GM10248 (cell line): ENCODE data around the gene SETD1B.
A peak's percentile ranks its signal among the peaks of the same experiment; 100 is the strongest.
"Not testable (repeated sequence)": the region's sequence is repeated elsewhere in the genome, so short reads cannot be mapped to it uniquely, and the experiment has no call there.

ENCODE experiments used
- CTCF ChIA-PET: fragments of 300-600 bp; sonication (Branson Sonifier 250); formaldehyde crosslinking; extraction: SDS; loops from one replicate; lab custom pipeline; 2021; ENCODE audit warnings: antibody characterized with exemption; lab: Yijun Ruan, JAX
- POLR2A ChIA-PET: fragments of 350-650 bp; sonication (Branson Sonifier 250); formaldehyde crosslinking; extraction: SDS; loops from one replicate; lab custom pipeline; 2020; ENCODE audit warnings: antibody characterized with exemption; lab: Yijun Ruan, JAX
- DNase-seq: peaks from one replicate; pipeline ENCODE4 v3.0.0; 2012; ENCODE audit errors: extremely low spot score
- CTCF ChIP-seq: IDR thresholded peaks from 2 replicates; pipeline ENCODE4 v1.5.1; 2012; ENCODE audit warnings: mild to moderate bottlenecking, low read depth; ENCODE audit errors: extremely low read depth, missing control alignments, control extremely low read depth

SETD1B gene

GRCh38 chr12:121789800-121790728 is 13.7 kb upstream of the SETD1B start:
- no peak for TF ChIP-seq CTCF
- POLR2A ChIA-PET: interaction anchor here (0.6 kb wide), 1 partner anchor 18 kb away, joined by 3 read pairs; no protein-coding TSS in a partner anchor
- peak; percentile 83 for DNase-seq
- CTCF ChIA-PET: interaction anchor here (0.8 to 14.7 kb wide), 4 partner anchors 13 to 103 kb away, joined by 3 to 565 read pairs (median 268); partner anchors contain the start of gene SETD1B

GRCh38 chr12:121790785-121791184 is 13.0 kb upstream of the SETD1B start:
- ChIA-PET POLR2A (interaction anchor here (3.6 kb wide), 1 partner anchor 9 kb away, joined by 12 read pairs; no protein-coding TSS in a partner anchor), CTCF (interaction anchor here (10.8 to 14.7 kb wide), 2 partner anchors 14 to 17 kb away, joined by 533 to 565 read pairs; partner anchors contain the start of gene SETD1B)
- DNase-seq: not testable (repeated sequence)

GRCh38 chr12:121791671-121792551 is 11.9 kb upstream of the SETD1B start:
- DNase-seq: no peak
- POLR2A ChIA-PET: interaction anchor here (0.6 to 3.6 kb wide), 3 partner anchors 10 to 71 kb away, joined by 5 to 12 read pairs (median 6); no protein-coding TSS in a partner anchor
- CTCF ChIA-PET: interaction anchor here (1.0 to 14.7 kb wide), 7 partner anchors 15 to 239 kb away, joined by 3 to 565 read pairs (median 36); partner anchors contain the start of genes CFAP251, SETD1B and TMEM120B
- no peak for TF ChIP-seq CTCF

- TF ChIP-seq CTCF: peak; percentile 34
- peak; percentile 74 for DNase-seq
- ChIA-PET CTCF (interaction anchor here (0.8 to 14.7 kb wide), 27 partner anchors 15 to 296 kb away, joined by 3 to 565 read pairs (median 11); partner anchors contain the start of genes CFAP251, PSMD9, SETD1B and TMEM120B), POLR2A (interaction anchor here (0.6 to 3.8 kb wide), 5 partner anchors 9 to 90 kb away, joined by 3 to 22 read pairs (median 7); no protein-coding TSS in a partner anchor)
These were observed 11.0 kb upstream of the SETD1B start for GRCh38 chr12:121792607-121793439.

- DNase-seq: peak; percentile 75
- ChIA-PET CTCF (interaction anchor here (0.7 to 14.7 kb wide), 43 partner anchors 14 to 443 kb away, joined by 3 to 565 read pairs (median 9); partner anchors contain the start of genes CFAP251, MORN3, ORAI1 and PSMD9), POLR2A (interaction anchor here (0.6 to 3.8 kb wide), 5 partner anchors 9 to 91 kb away, joined by 3 to 22 read pairs (median 7); no protein-coding TSS in a partner anchor)
- no peak for TF ChIP-seq CTCF
These were observed 10.4 kb upstream of the SETD1B start, which contains the start of gene RHOF for GRCh38 chr12:121793440-121793837. RHOF (minus strand) TSS chr12:121793688; CDS start chr12:121793633, 55 bp downstream.
